Tibial nerve (tissue), 4 donors: Measurements from ENCODE around the gene NDEL1. TPM values are rescaled to one million over a fixed set of nuclear protein-coding genes. Genes with fewer than 3 reads are reported as not detected.

ENCODE experiments used
- DNase-seq, 2 donors: peaks; one replicate each; pipeline ENCODE4 v3.0.0-alpha.2; 2019; ENCODE audit warnings: low spot score in 2 of 2
- H3K27ac ChIP-seq, 4 donors: fragments of 200-600 bp; sonication (generic) in 3 of 4; one replicate each; pipeline ENCODE4 v1.5.1; 2017 to 2019; ENCODE audit warnings: mild to moderate bottlenecking in 1 of 4
- H3K27me3 ChIP-seq, 2 donors: fragments of 200-600 bp; sonication (generic) in 1 of 2; one replicate each; pipeline versions ENCODE4 v1.5.1 to v1.6.0; 2017 to 2019
- H3K36me3 ChIP-seq, 3 donors: fragments of 200-600 bp; sonication (generic); one replicate each; pipeline ENCODE4 v1.5.1; 2018 to 2019
- H3K4me1 ChIP-seq, 4 donors: fragments of 200-600 bp; sonication (generic) in 3 of 4; one replicate each; pipeline ENCODE4 v1.5.1; 2017 to 2019
- H3K4me3 ChIP-seq, 4 donors: fragments of 200-600 bp; sonication (generic) in 3 of 4; one replicate each; pipeline ENCODE4 v1.5.1; 2017 to 2019; ENCODE audit warnings: mild to moderate bottlenecking in 1 of 4, moderate library complexity in 1 of 4
- H3K9me3 ChIP-seq, 4 donors: fragments of 200-600 bp; sonication (generic) in 3 of 4; one replicate each; pipeline ENCODE4 v1.5.1; 2017 to 2019
- CTCF ChIP-seq, 5 experiments: fragments of 200-600 bp in 3 of 5; fragments of 450-650 bp in 2 of 5; sonication (generic) in 3 of 5; IDR thresholded peaks; one replicate each; pipeline ENCODE4 v1.5.1; 2016 to 2019; ENCODE audit warnings: antibody characterized with exemption in 5 of 5, mild to moderate bottlenecking in 3 of 5, moderate library complexity in 2 of 5
- EP300 ChIP-seq, 2 donors: sonication (generic); formaldehyde crosslinking; IDR thresholded peaks; one replicate each; pipeline ENCODE4 v1.6.1; 2017; ENCODE audit warnings: antibody characterized with exemption in 2 of 2, mild to moderate bottlenecking in 1 of 2
- POLR2A ChIP-seq, 2 donors: fragments of 450-650 bp; IDR thresholded peaks; one replicate each; pipeline ENCODE4 v1.6.1; 2017; ENCODE audit warnings: antibody characterized with exemption in 2 of 2, mild to moderate bottlenecking in 2 of 2, moderate library complexity in 2 of 2
- WGBS, 2 donors: methylation state at CpG; one replicate each; pipeline ENCODE4 v1.1.5; 2018; 5-methylcytosine and 5-hydroxymethylcytosine counted together
- total RNA-seq, 4 donors: library from RNA; depleted of rRNA; stranded (reverse); fragments of >200 nt; gene quantifications; one replicate each; pipeline ENCODE4 v1.1.0, GENCODE V29; 2016

NDEL1 gene
- total RNA-seq, 4 donors from 2014 or later = 63.6 to 102 (median 84.1) TPM

- 63 to 73% methylated on average over 4 of the region's 4 CpGs for WGBS, 2 donors
- TF ChIP-seq EP300 (IDR thresholded peaks at IDR 0.05) (no peak), POLR2A (IDR thresholded peaks at IDR 0.05) (no peak), CTCF (IDR thresholded peaks at IDR 0.05) (no peak)
- H3K9me3 ChIP-seq = no peaks in the 10 kb centered on the region
Observed at GRCh38 chr17:8444494-8444893, 8.8 kb downstream of the NDEL1 start.

DNA sequence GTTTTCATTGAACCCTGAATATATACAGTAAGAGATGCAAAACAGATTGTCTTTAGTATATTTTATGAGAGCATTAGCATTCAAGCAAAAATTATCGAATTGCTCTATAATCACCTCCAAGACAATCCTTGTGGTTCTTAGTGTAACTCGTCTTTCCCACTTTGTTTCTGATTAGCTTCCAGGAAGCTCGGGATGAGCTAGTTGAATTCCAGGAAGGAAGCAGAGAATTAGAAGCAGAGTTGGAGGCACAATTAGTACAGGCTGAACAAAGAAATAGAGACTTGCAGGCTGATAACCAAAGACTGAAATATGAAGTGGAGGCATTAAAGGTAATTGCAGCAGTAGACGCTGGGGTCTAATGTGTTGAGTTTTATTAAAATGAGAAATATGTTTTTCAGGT is 9.9 kb downstream of the NDEL1 start:
- Histone ChIP-seq H3K27ac (no peak overlapping the region), H3K27me3 (no peaks in the 10 kb centered on the region), H3K9me3 (no peaks in the 10 kb centered on the region), H3K4me1 (peaks cover 0 to 49% (median 10%) of the 10 kb centered on the region in 4 donors), H3K36me3 (peaks cover 0 to 56% (median 0%) of the 10 kb centered on the region in 3 donors), H3K4me3 (no peak overlapping the region)
- no peak for DNase-seq
- WGBS, 2 donors = 59 to 61% methylated on average over 4 of the region's 4 CpGs
- TF ChIP-seq POLR2A (IDR thresholded peaks at IDR 0.05) = no peak
- TF ChIP-seq EP300 (IDR thresholded peaks at IDR 0.05) = no peak
- no peak for TF ChIP-seq CTCF (IDR thresholded peaks at IDR 0.05)

More at GRCh38 chr17:8444494-8444893, 8.8 kb downstream of the NDEL1 start:
- DNase-seq = no peak
- Histone ChIP-seq H3K4me1 (peaks cover 0 to 57% (median 12%) of the 10 kb centered on the region in 4 donors), H3K27ac (no peak overlapping the region), H3K36me3 (peaks cover 0 to 51% (median 0%) of the 10 kb centered on the region in 3 donors), H3K4me3 (no peak overlapping the region), H3K27me3 (no peaks in the 10 kb centered on the region)

DNA sequence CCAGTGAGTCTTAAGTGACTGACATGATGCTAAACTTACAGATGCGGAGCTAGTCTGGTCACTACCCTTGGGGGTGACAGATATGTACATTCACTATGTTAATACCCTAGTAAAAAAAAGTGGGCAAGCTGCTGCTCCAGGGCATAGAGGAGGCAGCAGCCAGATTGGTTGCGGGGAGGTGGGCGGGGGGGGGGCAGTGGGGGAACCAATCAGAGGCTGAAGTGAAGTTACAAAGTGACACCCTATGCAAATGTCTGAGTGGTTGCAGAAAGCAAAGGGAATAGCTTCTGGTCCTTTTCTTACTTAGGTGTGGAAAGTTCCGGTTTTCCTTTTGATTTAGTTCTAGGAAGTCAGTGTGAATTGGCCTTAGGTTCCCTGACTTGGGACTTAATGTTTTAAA is 12.1 kb downstream of the NDEL1 start:
- Histone ChIP-seq H3K27ac (no peak overlapping the region), H3K27me3 (no peaks in the 10 kb centered on the region), H3K4me1 (peaks cover 0 to 31% (median 5%) of the 10 kb centered on the region in 4 donors), H3K9me3 (no peaks in the 10 kb centered on the region), H3K4me3 (no peak overlapping the region), H3K36me3 (peaks cover 0 to 78% (median 5%) of the 10 kb centered on the region in 3 donors)
- TF ChIP-seq POLR2A (IDR thresholded peaks at IDR 0.05) = no peak
- TF ChIP-seq EP300 (IDR thresholded peaks at IDR 0.05) = no peak
- no peak for TF ChIP-seq CTCF (IDR thresholded peaks at IDR 0.05)
- DNase-seq = no peak
- WGBS, 2 donors = 67 to 81% methylated on average over 4 of the region's 4 CpGs

GRCh38 chr17:8448310-8448709 is 12.6 kb downstream of the NDEL1 start:
- WGBS, 2 donors = 49 to 51% methylated on average over 3 of the region's 3 CpGs
- Histone ChIP-seq H3K27ac (no peak overlapping the region), H3K9me3 (no peaks in the 10 kb centered on the region), H3K27me3 (no peaks in the 10 kb centered on the region), H3K4me3 (no peak overlapping the region), H3K36me3 (peaks cover 0 to 83% (median 5%) of the 10 kb centered on the region in 3 donors), H3K4me1 (peaks cover 0 to 26% (median 4%) of the 10 kb centered on the region in 4 donors)
- DNase-seq = no peak
- TF ChIP-seq CTCF (IDR thresholded peaks at IDR 0.05) = no peak
- TF ChIP-seq POLR2A (IDR thresholded peaks at IDR 0.05) = no peak
- TF ChIP-seq EP300 (IDR thresholded peaks at IDR 0.05) = no peak

- H3K4me1 ChIP-seq = peaks cover 0 to 12% (median 0%) of the 10 kb centered on the region in 4 donors
- TF ChIP-seq EP300 (IDR thresholded peaks at IDR 0.05) = no peak
- H3K4me3 ChIP-seq = no peak overlapping the region
- H3K27me3 ChIP-seq = no peaks in the 10 kb centered on the region
- no peak for DNase-seq
- WGBS, 2 donors = 88% methylated on average over 8 of the region's 8 CpGs
- no peak overlapping the region for H3K27ac ChIP-seq
- no peaks in the 10 kb centered on the region for H3K9me3 ChIP-seq
- H3K36me3 ChIP-seq = peaks cover 0 to 84% (median 9%) of the 10 kb centered on the region in 3 donors
Observed at GRCh38 chr17:8451933-8452614, 16.4 kb downstream of the NDEL1 start.
